DOHH2 (cell line): ENCODE data around the gene ARHGAP22.

Source experiments
- CTCF ChIP-seq: fragments of 200-600 bp; sonication (generic); IDR thresholded peaks from one replicate; pipeline ENCODE4 v1.5.1; 2014; ENCODE audit warnings: antibody characterized with exemption, mild to moderate bottlenecking, low read depth, low read length; ENCODE audit not compliant: poor library complexity, severe bottlenecking
- EZH2phosphoT487 ChIP-seq: fragments of 200-600 bp; sonication (generic); IDR thresholded peaks from 2 replicates; pipeline ENCODE4 v1.6.1; 2017; ENCODE audit warnings: borderline replicate concordance, mild to moderate bottlenecking, antibody characterized with exemption, low read length, moderate library complexity, mixed read lengths

- TF ChIP-seq CTCF (no peak), EZH2phosphoT487 (no peak)
These were observed 71.3 kb downstream of the ARHGAP22 start for GRCh38 chr10:48533540-48533939.
